Measurements from ENCODE around the gene CST1. TPM values are rescaled to one million over a fixed set of nuclear protein-coding genes. Genes with fewer than 3 reads are reported as not detected.

Gene CST1
- total RNA-seq, 1 donor from 2014 or later: not detected

DNA sequence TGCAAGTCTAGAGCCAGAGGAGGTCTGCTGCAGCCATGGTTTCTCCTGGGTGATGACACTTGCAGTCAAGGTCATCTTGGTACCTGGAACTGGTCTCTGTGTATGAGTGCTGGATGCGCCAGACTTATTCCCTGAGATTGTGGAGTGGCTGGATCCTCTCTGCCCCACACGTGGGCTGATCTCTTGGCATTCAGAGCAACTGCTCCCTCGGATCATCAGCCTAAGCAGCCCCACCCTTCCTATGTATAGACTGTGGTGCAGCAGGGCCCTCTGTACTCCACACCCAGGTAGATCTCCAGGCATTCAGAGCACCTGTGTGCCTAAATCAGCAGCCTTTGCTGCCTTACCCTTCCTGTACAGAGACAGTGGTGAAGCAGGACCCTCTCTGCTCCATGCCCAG, 49.8 kb downstream of the CST1 start:
- ATAC-seq: no peak

DNA sequence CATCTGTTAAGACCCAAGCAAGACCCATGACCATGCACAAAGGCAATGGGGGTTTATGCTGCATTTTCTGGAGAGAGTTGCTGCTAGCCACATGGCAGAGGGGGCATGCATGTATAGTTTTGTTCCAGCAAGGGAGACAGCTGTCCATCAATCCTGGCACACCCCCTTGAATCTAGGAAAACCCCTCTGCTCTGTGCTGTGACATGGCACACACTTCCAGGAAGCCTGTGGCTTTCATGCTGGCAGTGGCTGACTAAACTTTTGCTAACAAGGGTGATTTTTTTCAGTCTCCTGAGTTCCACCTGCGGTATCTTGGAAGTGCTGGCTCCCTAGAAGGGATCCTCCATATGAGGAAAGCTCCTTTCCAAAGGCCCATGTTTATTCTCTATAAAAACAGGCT, 52.8 kb downstream of the CST1 start:
- no peak for ATAC-seq

Other genes starting within 250 kb of the CST1 start
- gene CST9L, start 182.5 kb downstream of the CST1 start, total RNA-seq: not detected
- gene CST9, start 145.0 kb downstream of the CST1 start, total RNA-seq: not detected
- 292 TPM for gene CST3, start 113.0 kb downstream of the CST1 start, total RNA-seq
- gene CST4, start 61.9 kb downstream of the CST1 start, total RNA-seq: not detected
- gene CST2, start 75.8 kb upstream of the CST1 start, total RNA-seq: not detected
- gene CST5, start 128.8 kb upstream of the CST1 start, total RNA-seq: not detected
- not detected for gene GGTLC1, start 237.8 kb upstream of the CST1 start, total RNA-seq